ENCODE results near the gene ATP2B2. TPM values are rescaled to one million over a fixed set of nuclear protein-coding genes. Genes with fewer than 3 reads are reported as not detected.

The ATP2B2 gene
- total RNA-seq, 2 donors from 2014 or later: 0.14 to 0.74 TPM

GRCh38 chr3:10319804-10320203, 185.6 kb downstream of the ATP2B2 start:
- intact Hi-C loops (cut with DNase I): no loop called here
- WGBS: 0% methylated on average over 3 of the region's 3 CpGs
- TF ChIP-seq POLR2AphosphoS5 (IDR thresholded peaks at IDR 0.05) (no peak), POLR2A (IDR thresholded peaks at IDR 0.05) (no peak)
- no peaks in the 10 kb centered on the region for H3K27me3 ChIP-seq (replicated peaks; ENCODE audit: insufficient read depth)
- H3K4me3 ChIP-seq: peak overlapping the region; percentile 79 to 97
- DNase-seq (ENCODE audit: low spot score): no peak
- no peak overlapping the region for H3K27ac ChIP-seq
- peaks cover 6% of the 10 kb centered on the region for H3K4me1 ChIP-seq (replicated peaks)
- no peaks in the 10 kb centered on the region for H3K9me3 ChIP-seq
- H3K36me3 ChIP-seq: peaks cover 5 to 6% of the 10 kb centered on the region in 2 donors

DNA sequence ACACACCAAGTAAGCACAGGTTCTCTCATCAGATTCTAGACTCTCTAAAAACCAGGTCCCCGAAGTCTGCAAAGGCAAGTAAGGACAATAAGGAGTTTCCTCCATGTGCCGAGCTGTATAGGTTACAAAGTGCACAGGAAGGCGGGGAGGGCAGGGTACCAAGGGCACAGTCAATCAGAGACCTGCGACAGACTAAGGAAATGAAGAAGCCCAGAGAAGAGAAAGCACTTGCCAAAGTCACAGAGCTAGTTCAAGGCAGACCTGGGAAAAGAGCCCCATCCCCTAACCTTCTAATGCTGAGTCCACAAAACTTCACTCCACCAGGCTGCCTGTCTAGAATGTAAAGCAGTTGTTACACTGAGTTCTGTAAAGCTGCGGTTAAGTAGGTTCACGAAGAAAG, 186.1 kb downstream of the ATP2B2 start:
- no peaks in the 10 kb centered on the region for H3K27me3 ChIP-seq (replicated peaks; ENCODE audit: insufficient read depth)
- intact Hi-C loops (cut with DNase I): no loop called here
- no peak for TF ChIP-seq POLR2AphosphoS5 (IDR thresholded peaks at IDR 0.05)
- no peak for TF ChIP-seq POLR2A (IDR thresholded peaks at IDR 0.05)
- TF ChIP-seq, protein P1, sequence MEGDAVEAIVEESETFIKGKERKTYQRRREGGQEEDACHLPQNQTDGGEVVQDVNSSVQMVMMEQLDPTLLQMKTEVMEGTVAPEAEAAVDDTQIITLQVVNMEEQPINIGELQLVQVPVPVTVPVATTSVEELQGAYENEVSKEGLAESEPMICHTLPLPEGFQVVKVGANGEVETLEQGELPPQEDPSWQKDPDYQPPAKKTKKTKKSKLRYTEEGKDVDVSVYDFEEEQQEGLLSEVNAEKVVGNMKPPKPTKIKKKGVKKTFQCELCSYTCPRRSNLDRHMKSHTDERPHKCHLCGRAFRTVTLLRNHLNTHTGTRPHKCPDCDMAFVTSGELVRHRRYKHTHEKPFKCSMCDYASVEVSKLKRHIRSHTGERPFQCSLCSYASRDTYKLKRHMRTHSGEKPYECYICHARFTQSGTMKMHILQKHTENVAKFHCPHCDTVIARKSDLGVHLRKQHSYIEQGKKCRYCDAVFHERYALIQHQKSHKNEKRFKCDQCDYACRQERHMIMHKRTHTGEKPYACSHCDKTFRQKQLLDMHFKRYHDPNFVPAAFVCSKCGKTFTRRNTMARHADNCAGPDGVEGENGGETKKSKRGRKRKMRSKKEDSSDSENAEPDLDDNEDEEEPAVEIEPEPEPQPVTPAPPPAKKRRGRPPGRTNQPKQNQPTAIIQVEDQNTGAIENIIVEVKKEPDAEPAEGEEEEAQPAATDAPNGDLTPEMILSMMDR (IDR thresholded peaks at IDR 0.05): no peak
- H3K36me3 ChIP-seq: peaks cover 5 to 11% of the 10 kb centered on the region in 2 donors
- H3K9me3 ChIP-seq: no peaks in the 10 kb centered on the region
- 77% methylated on average over 6 of the region's 6 CpGs for WGBS
- H3K4me3 ChIP-seq: peak overlapping the region in 1 of 2 donors; percentile 79
- peaks cover 6% of the 10 kb centered on the region for H3K4me1 ChIP-seq (replicated peaks)
- H3K27ac ChIP-seq: no peak overlapping the region
- no peak for DNase-seq (ENCODE audit: low spot score)

DNA sequence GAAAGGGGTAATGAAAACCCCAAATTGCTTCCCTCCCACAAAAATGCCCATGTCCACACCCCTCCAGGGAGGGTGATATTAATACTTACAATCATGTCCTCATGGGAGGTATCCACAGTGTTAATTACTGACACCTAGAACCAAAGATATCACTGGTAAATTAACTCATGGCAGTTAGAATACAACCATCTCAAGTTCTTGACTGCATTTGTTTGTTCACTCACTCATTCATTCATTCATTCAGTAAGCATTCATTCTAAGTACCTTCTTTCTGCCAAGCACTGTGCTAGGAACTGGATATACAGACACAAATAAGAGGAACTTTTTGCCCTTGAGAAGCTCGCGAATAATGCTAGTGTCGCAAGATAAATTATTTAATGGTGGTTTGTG, 187.4 kb downstream of the ATP2B2 start:
- Histone ChIP-seq H3K27ac (no peak overlapping the region), H3K4me1 (replicated peaks) (peaks cover 6% of the 10 kb centered on the region), H3K4me3 (no peak overlapping the region), H3K36me3 (peaks cover 5 to 12% of the 10 kb centered on the region in 2 donors), H3K9me3 (no peaks in the 10 kb centered on the region), H3K27me3 (replicated peaks; ENCODE audit: insufficient read depth) (no peaks in the 10 kb centered on the region)
- intact Hi-C loops (cut with DNase I): no loop called here
- TF ChIP-seq POLR2A (IDR thresholded peaks at IDR 0.05) (no peak), POLR2AphosphoS5 (IDR thresholded peaks at IDR 0.05) (no peak)
- TF ChIP-seq, protein P1 (IDR thresholded peaks at IDR 0.05): no peak
- 91% methylated on average over 3 of the region's 3 CpGs for WGBS
- DNase-seq (ENCODE audit: low spot score): no peak

- no peaks in the 10 kb centered on the region for H3K27me3 ChIP-seq (replicated peaks; ENCODE audit: insufficient read depth)
Measured at GRCh38 chr3:10317311-10317960, 187.9 kb downstream of the ATP2B2 start.

DNA sequence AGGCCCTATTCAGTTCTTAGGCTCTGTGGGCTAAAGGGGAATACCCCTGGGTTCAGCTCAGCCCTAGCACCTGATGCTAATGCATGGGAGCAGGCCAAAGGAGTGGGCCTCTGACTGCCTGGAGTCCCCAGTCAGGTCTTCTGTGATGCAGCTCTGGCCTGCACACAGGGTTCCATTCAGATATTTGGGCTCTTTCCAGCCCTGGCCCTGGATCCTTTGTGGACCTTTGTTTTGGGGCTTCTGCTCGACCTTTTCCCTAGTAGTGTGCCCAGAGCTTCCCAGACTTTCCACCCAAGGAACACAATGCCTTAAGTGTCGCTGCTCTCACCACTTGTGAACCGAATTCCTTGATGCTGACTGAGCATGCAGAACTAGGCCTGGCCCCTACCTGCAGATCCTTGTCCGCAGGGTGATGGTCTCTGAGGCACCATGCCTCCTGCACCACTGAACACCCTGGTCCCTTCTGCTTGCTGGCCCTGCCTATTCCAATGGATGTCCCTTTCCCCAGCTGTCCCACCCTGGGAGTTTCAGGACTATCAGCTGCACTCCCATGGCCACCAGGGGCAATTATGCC, 189.5 kb downstream of the ATP2B2 start:
- 94% methylated on average over 4 of the region's 4 CpGs for WGBS
- no peak overlapping the region for H3K27ac ChIP-seq
- no peak for DNase-seq (ENCODE audit: low spot score)
- H3K36me3 ChIP-seq: peaks cover 11 to 12% of the 10 kb centered on the region in 2 donors
- no peak overlapping the region for H3K4me3 ChIP-seq
- H3K27me3 ChIP-seq (replicated peaks; ENCODE audit: insufficient read depth): no peaks in the 10 kb centered on the region
- intact Hi-C loops (cut with DNase I): no loop called here
- peaks cover 6% of the 10 kb centered on the region for H3K4me1 ChIP-seq (replicated peaks)
- no peaks in the 10 kb centered on the region for H3K9me3 ChIP-seq
- TF ChIP-seq, protein P1 (IDR thresholded peaks at IDR 0.05): no peak
- TF ChIP-seq POLR2AphosphoS5 (IDR thresholded peaks at IDR 0.05): no peak
- TF ChIP-seq POLR2A (IDR thresholded peaks at IDR 0.05): no peak

More at GRCh38 chr3:10317311-10317960, 187.9 kb downstream of the ATP2B2 start:
- Histone ChIP-seq H3K36me3 (peaks cover 7 to 12% of the 10 kb centered on the region in 2 donors), H3K9me3 (no peaks in the 10 kb centered on the region), H3K4me1 (replicated peaks) (peaks cover 6% of the 10 kb centered on the region), H3K4me3 (no peak overlapping the region), H3K27ac (no peak overlapping the region)
- intact Hi-C loops (cut with DNase I): no loop called here
- WGBS: 87% methylated on average over 4 of the region's 4 CpGs
- no peak for DNase-seq (ENCODE audit: low spot score)
- TF ChIP-seq POLR2A (IDR thresholded peaks at IDR 0.05) (no peak), POLR2AphosphoS5 (IDR thresholded peaks at IDR 0.05) (no peak)
- TF ChIP-seq, protein P1 (IDR thresholded peaks at IDR 0.05): no peak
